ENCODE data around the gene TCF4.

DNA sequence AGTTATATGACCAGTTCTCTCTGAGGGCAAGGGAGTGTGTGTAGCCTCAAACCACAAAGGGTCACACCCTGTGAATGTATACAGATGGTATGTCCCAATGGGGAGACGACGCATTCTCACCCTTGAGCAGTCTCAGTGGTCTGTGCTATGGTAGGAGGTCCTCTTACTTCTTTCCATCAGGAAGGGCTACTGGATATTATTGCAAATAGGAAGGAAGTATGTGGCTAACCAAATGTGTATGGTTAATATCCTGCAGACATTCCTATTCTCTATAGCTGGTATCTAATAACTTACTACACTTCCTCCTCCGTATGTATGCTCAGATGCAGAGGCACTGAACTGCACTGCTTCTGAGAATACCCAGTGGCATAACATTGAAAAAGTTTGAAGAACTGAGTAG, 322.0 kb downstream of the TCF4 start:
- TF ChIP-seq, protein P1, sequence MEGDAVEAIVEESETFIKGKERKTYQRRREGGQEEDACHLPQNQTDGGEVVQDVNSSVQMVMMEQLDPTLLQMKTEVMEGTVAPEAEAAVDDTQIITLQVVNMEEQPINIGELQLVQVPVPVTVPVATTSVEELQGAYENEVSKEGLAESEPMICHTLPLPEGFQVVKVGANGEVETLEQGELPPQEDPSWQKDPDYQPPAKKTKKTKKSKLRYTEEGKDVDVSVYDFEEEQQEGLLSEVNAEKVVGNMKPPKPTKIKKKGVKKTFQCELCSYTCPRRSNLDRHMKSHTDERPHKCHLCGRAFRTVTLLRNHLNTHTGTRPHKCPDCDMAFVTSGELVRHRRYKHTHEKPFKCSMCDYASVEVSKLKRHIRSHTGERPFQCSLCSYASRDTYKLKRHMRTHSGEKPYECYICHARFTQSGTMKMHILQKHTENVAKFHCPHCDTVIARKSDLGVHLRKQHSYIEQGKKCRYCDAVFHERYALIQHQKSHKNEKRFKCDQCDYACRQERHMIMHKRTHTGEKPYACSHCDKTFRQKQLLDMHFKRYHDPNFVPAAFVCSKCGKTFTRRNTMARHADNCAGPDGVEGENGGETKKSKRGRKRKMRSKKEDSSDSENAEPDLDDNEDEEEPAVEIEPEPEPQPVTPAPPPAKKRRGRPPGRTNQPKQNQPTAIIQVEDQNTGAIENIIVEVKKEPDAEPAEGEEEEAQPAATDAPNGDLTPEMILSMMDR (IDR thresholded peaks at IDR 0.05): no peak
- TF ChIP-seq POLR2AphosphoS5 (IDR thresholded peaks at IDR 0.05): no peak

Data from sigmoid colon (tissue), 4 donors.